ENCODE data around the gene ASCL3.

DNA sequence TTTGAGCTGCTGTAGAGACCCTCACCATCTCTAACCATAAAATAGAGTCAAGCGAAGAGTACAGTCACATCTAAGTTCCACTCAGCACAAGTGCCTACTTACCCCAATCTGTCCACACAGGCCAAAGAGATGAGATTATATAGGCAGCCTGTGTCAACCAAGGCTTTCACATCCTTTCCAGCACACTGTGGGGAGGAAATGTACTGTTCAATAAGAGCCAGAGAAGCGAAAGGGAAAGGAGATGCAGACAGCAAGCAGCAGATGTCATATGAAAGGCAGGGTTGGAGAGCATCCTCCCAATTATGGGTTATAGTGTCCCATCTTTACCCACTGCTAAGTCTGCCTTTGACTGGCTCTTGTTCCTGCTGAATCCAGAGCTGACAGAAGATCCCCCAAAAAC, 44.6 kb upstream of the ASCL3 start:
- TF ChIP-seq CTCF (IDR thresholded peaks at IDR 0.05) (no peak), EP300 (IDR thresholded peaks at IDR 0.05) (no peak), POLR2A (IDR thresholded peaks at IDR 0.05) (no peak), POLR2AphosphoS5 (IDR thresholded peaks at IDR 0.05) (no peak)

All from upper lobe of left lung (tissue), 4 donors.